Esophagus squamous epithelium (tissue), 5 donors: ENCODE results near the gene KIF5B. TPM values are rescaled to one million over a fixed set of nuclear protein-coding genes. Genes with fewer than 3 reads are reported as not detected.

ENCODE experiments used
- DNase-seq: peaks from one replicate; lab custom pipeline; 2025; lab: John Stamatoyannopoulos, UW
- H3K27ac ChIP-seq, 4 donors: fragments of 200-600 bp; sonication (generic); one replicate each; pipeline ENCODE4 v1.5.1; 2016 to 2019; ENCODE audit warnings: mild to moderate bottlenecking in 1 of 4
- H3K27me3 ChIP-seq, 4 donors: fragments of 200-600 bp; sonication (generic); 1 replicate in 3 of 4; 2 replicates in 1 of 4; pipeline versions ENCODE4 v1.5.1 to v1.6.0; 2017 to 2021; ENCODE audit warnings: antibody characterized with exemption in 1 of 4
- H3K36me3 ChIP-seq, 3 donors: fragments of 200-600 bp; sonication (generic); one replicate each; pipeline ENCODE4 v1.5.1; 2016 to 2019
- H3K4me1 ChIP-seq, 3 donors: fragments of 200-600 bp; sonication (generic); one replicate each; pipeline ENCODE4 v1.5.1; 2017 to 2019
- H3K4me3 ChIP-seq, 4 donors: fragments of 200-600 bp; sonication (generic); 1 replicate in 3 of 4; 2 replicates in 1 of 4; pipeline ENCODE4 v1.5.1; 2016 to 2019; ENCODE audit warnings: mild to moderate bottlenecking in 2 of 4, moderate library complexity in 1 of 4
- H3K9me3 ChIP-seq, 3 donors: fragments of 200-600 bp; sonication (generic); one replicate each; pipeline ENCODE4 v1.5.1; 2016 to 2019
- POLR2A ChIP-seq, 4 donors: fragments of 450-650 bp; IDR thresholded peaks; one replicate each; pipeline ENCODE4 v1.6.1; 2017; ENCODE audit warnings: antibody characterized with exemption in 4 of 4, mild to moderate bottlenecking in 4 of 4, moderate library complexity in 3 of 4
- WGBS, 2 donors: methylation state at CpG; one replicate each; pipeline ENCODE4 v1.1.5; 2018; 5-methylcytosine and 5-hydroxymethylcytosine counted together
- intact Hi-C: fragments of 100-400 bp; cut with DNase I; formaldehyde crosslinking; loops from one replicate; pipeline ENCODE4 v1.15.0; 2022
- total RNA-seq, 4 donors: library from RNA; depleted of rRNA; stranded (reverse); fragments of >200 nt; gene quantifications; one replicate each; pipeline ENCODE4 v1.1.0, GENCODE V29; 2016
- TF ChIP-seq, protein P1 (sequence below), 6 experiments: fragments of 450-650 bp in 4 of 6; fragments of 200-600 bp in 2 of 6; sonication (generic) in 2 of 6; IDR thresholded peaks; one replicate each; pipeline ENCODE4 v1.5.1; 2016 to 2019; ENCODE audit warnings: antibody characterized with exemption in 6 of 6, mild to moderate bottlenecking in 4 of 6, moderate library complexity in 4 of 6
- donor health status: DM: yes; HTN: yes; CAD: no.

The KIF5B gene
- total RNA-seq, 4 donors from 2014 or later: 58.3 to 104 (median 95.1) TPM

- WGBS, 2 donors: 15 to 29% methylated on average over 1 of the region's 1 CpG
- Histone ChIP-seq H3K4me3 (no peak overlapping the region), H3K27ac (no peak overlapping the region), H3K4me1 (no peaks in the 10 kb centered on the region), H3K9me3 (no peaks in the 10 kb centered on the region), H3K27me3 (no peaks in the 10 kb centered on the region), H3K36me3 (peaks cover 12 to 95% (median 33%) of the 10 kb centered on the region in 3 donors)
- no peak for DNase-seq
- intact Hi-C loops: no loop called here
- no peak for TF ChIP-seq POLR2A (IDR thresholded peaks at IDR 0.05)
- TF ChIP-seq, protein P1, sequence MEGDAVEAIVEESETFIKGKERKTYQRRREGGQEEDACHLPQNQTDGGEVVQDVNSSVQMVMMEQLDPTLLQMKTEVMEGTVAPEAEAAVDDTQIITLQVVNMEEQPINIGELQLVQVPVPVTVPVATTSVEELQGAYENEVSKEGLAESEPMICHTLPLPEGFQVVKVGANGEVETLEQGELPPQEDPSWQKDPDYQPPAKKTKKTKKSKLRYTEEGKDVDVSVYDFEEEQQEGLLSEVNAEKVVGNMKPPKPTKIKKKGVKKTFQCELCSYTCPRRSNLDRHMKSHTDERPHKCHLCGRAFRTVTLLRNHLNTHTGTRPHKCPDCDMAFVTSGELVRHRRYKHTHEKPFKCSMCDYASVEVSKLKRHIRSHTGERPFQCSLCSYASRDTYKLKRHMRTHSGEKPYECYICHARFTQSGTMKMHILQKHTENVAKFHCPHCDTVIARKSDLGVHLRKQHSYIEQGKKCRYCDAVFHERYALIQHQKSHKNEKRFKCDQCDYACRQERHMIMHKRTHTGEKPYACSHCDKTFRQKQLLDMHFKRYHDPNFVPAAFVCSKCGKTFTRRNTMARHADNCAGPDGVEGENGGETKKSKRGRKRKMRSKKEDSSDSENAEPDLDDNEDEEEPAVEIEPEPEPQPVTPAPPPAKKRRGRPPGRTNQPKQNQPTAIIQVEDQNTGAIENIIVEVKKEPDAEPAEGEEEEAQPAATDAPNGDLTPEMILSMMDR (IDR thresholded peaks at IDR 0.05): no peak
These were observed 27.5 kb downstream of the KIF5B start for GRCh38 chr10:32028710-32029109.

- no peak overlapping the region for H3K27ac ChIP-seq
- DNase-seq: no peak
- no peaks in the 10 kb centered on the region for H3K9me3 ChIP-seq
- WGBS, 2 donors: 60 to 66% methylated on average over 1 of the region's 1 CpG
- peaks cover 7 to 93% (median 30%) of the 10 kb centered on the region in 3 donors for H3K36me3 ChIP-seq
- TF ChIP-seq, protein P1 (IDR thresholded peaks at IDR 0.05): no peak
- TF ChIP-seq POLR2A (IDR thresholded peaks at IDR 0.05): no peak
- H3K27me3 ChIP-seq: no peaks in the 10 kb centered on the region
- no peaks in the 10 kb centered on the region for H3K4me1 ChIP-seq
- H3K4me3 ChIP-seq: no peak overlapping the region
- intact Hi-C loops: no loop called here
These were observed 33.0 kb downstream of the KIF5B start for GRCh38 chr10:32023264-32023663.

DNA sequence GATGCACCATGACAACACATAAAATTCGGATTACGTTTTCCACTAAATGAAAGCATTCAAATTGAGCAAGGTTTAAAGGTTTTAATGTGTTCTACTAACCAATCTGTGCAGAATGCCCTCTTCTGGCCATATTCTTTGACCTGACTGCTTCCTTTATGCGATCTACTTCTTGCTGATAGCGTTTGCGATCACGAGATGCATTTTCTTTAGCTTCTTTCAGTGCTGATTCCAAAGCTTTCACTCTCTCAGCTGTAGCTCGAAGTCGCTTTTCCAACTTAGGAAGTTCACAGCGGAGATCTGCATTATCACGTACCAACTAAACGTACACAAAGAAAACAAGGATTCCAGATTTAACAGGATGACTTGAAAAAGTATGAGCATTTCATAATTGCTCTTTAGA, 39.2 kb downstream of the KIF5B start:
- 93 to 95% methylated on average over 11 of the region's 11 CpGs for WGBS, 2 donors
- no peak for TF ChIP-seq POLR2A (IDR thresholded peaks at IDR 0.05)
- TF ChIP-seq, protein P1 (IDR thresholded peaks at IDR 0.05): no peak
- Histone ChIP-seq H3K27ac (no peak overlapping the region), H3K4me3 (no peak overlapping the region), H3K9me3 (no peaks in the 10 kb centered on the region), H3K27me3 (no peaks in the 10 kb centered on the region), H3K36me3 (peaks cover 6 to 100% (median 45%) of the 10 kb centered on the region in 3 donors), H3K4me1 (no peaks in the 10 kb centered on the region)
- intact Hi-C loops: no loop called here
- no peak for DNase-seq

GRCh38 chr10:32015386-32015785, 40.8 kb downstream of the KIF5B start:
- Histone ChIP-seq H3K27me3 (no peaks in the 10 kb centered on the region), H3K36me3 (peaks cover 0 to 100% (median 33%) of the 10 kb centered on the region in 3 donors), H3K9me3 (no peaks in the 10 kb centered on the region), H3K27ac (no peak overlapping the region), H3K4me3 (no peak overlapping the region), H3K4me1 (no peaks in the 10 kb centered on the region)
- intact Hi-C loops: no loop called here
- TF ChIP-seq POLR2A (IDR thresholded peaks at IDR 0.05): no peak
- TF ChIP-seq, protein P1 (IDR thresholded peaks at IDR 0.05): no peak
- no peak for DNase-seq
- WGBS, 2 donors: 89 to 91% methylated on average over 5 of the region's 5 CpGs

GRCh38 chr10:32007026-32007425, 49.2 kb downstream of the KIF5B start:
- DNase-seq: no peak
- intact Hi-C loops: no loop called here
- TF ChIP-seq POLR2A (IDR thresholded peaks at IDR 0.05): no peak
- TF ChIP-seq, protein P1 (IDR thresholded peaks at IDR 0.05): no peak
- 76 to 83% methylated on average over 2 of the region's 2 CpGs for WGBS, 2 donors
- H3K36me3 ChIP-seq: peaks cover 0 to 46% (median 0%) of the 10 kb centered on the region in 3 donors
- no peak overlapping the region for H3K4me3 ChIP-seq
- H3K4me1 ChIP-seq: peaks cover 0 to 7% (median 0%) of the 10 kb centered on the region in 3 donors
- no peaks in the 10 kb centered on the region for H3K9me3 ChIP-seq
- H3K27ac ChIP-seq: no peak overlapping the region
- no peaks in the 10 kb centered on the region for H3K27me3 ChIP-seq
